Mesendoderm (in vitro differentiated cells): ENCODE measurements around the gene PFKFB1. TPM values are rescaled to one million over a fixed set of nuclear protein-coding genes. Genes with fewer than 3 reads are reported as not detected.

Source experiments
- DNase-seq: peaks from one replicate; pipeline ENCODE4 v3.0.0; 2013
- H2AK5ac ChIP-seq: 2 replicates; pipeline ENCODE4 v1.6.1; 2013; ENCODE audit warnings: low read length, inconsistent platforms
- H2BK120ac ChIP-seq: 2 replicates; pipeline ENCODE4 v1.6.1; 2013; ENCODE audit warnings: low read depth, mild to moderate bottlenecking, low read length, moderate library complexity, mixed read lengths
- H2BK15ac ChIP-seq: replicated peaks from 2 replicates; pipeline ENCODE4 v1.6.1; 2013; ENCODE audit warnings: low read depth, mild to moderate bottlenecking, moderate library complexity
- H2BK5ac ChIP-seq: 2 replicates; pipeline ENCODE4 v1.6.1; 2013; ENCODE audit warnings: low read length, inconsistent platforms
- H3K18ac ChIP-seq: 2 replicates; pipeline ENCODE4 v1.6.1; 2013; ENCODE audit warnings: mild to moderate bottlenecking, low read length, mixed read lengths
- H3K23ac ChIP-seq: one replicate; pipeline ENCODE4 v1.6.1; 2013; ENCODE audit warnings: low read length
- H3K27ac ChIP-seq: 2 replicates; pipeline ENCODE4 v1.5.1; 2013; ENCODE audit warnings: low read depth, mild to moderate bottlenecking, inconsistent platforms, low read length, moderate library complexity
- H3K27me3 ChIP-seq: 2 replicates; pipeline ENCODE4 v1.6.1; 2013; ENCODE audit warnings: low read length, control low read depth, mild to moderate bottlenecking, inconsistent platforms; ENCODE audit not compliant: insufficient read depth, poor library complexity
- H3K36me3 ChIP-seq: 2 replicates; pipeline ENCODE4 v1.6.1; 2013; ENCODE audit warnings: low read length, inconsistent platforms; ENCODE audit not compliant: control insufficient read depth, insufficient read depth
- H3K4ac ChIP-seq: one replicate; pipeline ENCODE4 v1.6.1; 2013; ENCODE audit warnings: low read depth, mild to moderate bottlenecking, low read length, moderate library complexity
- H3K4me1 ChIP-seq: 2 replicates; pipeline ENCODE4 v1.6.1; 2013; ENCODE audit warnings: low read depth, low read length, inconsistent platforms; ENCODE audit not compliant: control insufficient read depth
- H3K4me2 ChIP-seq: 2 replicates; pipeline ENCODE4 v1.6.1; 2013; ENCODE audit warnings: low read length
- H3K4me3 ChIP-seq: 2 replicates; pipeline ENCODE4 v1.5.1; 2013; ENCODE audit warnings: mild to moderate bottlenecking, low read length
- H3K56ac ChIP-seq: one replicate; pipeline ENCODE4 v1.6.1; 2013; ENCODE audit warnings: low read length
- H3K79me1 ChIP-seq: 2 replicates; pipeline ENCODE4 v1.6.1; 2013; ENCODE audit warnings: low read length, inconsistent platforms
- H3K79me2 ChIP-seq: 2 replicates; pipeline ENCODE4 v1.6.1; 2013; ENCODE audit warnings: mild to moderate bottlenecking, low read length; ENCODE audit not compliant: control insufficient read depth, insufficient read depth
- H3K9ac ChIP-seq: 2 replicates; pipeline ENCODE4 v1.6.1; 2013; ENCODE audit warnings: low read length, inconsistent platforms
- H4K5ac ChIP-seq: one replicate; pipeline ENCODE4 v1.6.1; 2013; ENCODE audit warnings: low read length
- H4K8ac ChIP-seq: one replicate; pipeline ENCODE4 v1.6.1; 2013; ENCODE audit warnings: low read depth, mild to moderate bottlenecking, control low read depth, low read length, moderate library complexity
- WGBS: extraction: QIAGEN DNeasy Blood & Tissue Kit; methylation state at CpG from one replicate; pipeline ENCODE4 v1.1.7; 2013; ENCODE audit warnings: low lambda C conversion rate, missing lambda C conversion rate; ENCODE audit not compliant: insufficient coverage; ENCODE audit errors: extremely low coverage; 5-methylcytosine and 5-hydroxymethylcytosine counted together
- small RNA-seq: library from polyadenylated mRNA; stranded (forward); fragments of <200 nt; extraction: miRNeasy Mini kit (QIAGEN cat#:217004); gene quantifications from one replicate; pipeline ENCODE3, GENCODE V24; 2013; ENCODE audit not compliant: insufficient read depth

PFKFB1 gene

GRCh38 chrX:54885740-54886139, 108.2 kb downstream of the PFKFB1 start:
- H2AK5ac ChIP-seq: no peak overlapping the region
- no peak overlapping the region for H4K8ac ChIP-seq
- H3K4ac ChIP-seq: no peak overlapping the region
- DNase-seq: no peak
- H3K4me3 ChIP-seq: no peak overlapping the region
- no peaks in the 10 kb centered on the region for H3K36me3 ChIP-seq
- no peak overlapping the region for H3K23ac ChIP-seq
- H4K5ac ChIP-seq: no peak overlapping the region
- H2BK15ac ChIP-seq: no peak overlapping the region
- H3K79me2 ChIP-seq: no peaks in the 10 kb centered on the region
- no peak overlapping the region for H3K9ac ChIP-seq
- no peak overlapping the region for H3K4me2 ChIP-seq
- no peaks in the 10 kb centered on the region for H3K79me1 ChIP-seq
- no peak overlapping the region for H2BK5ac ChIP-seq
- no peak overlapping the region for H2BK120ac ChIP-seq
- H3K18ac ChIP-seq: no peak overlapping the region
- no peak overlapping the region for H3K27ac ChIP-seq
- no peaks in the 10 kb centered on the region for H3K27me3 ChIP-seq
- no CpG with 5 or more reads among the region's 3 CpGs for WGBS
- H3K56ac ChIP-seq: no peak overlapping the region
- H3K4me1 ChIP-seq: no peaks in the 10 kb centered on the region

Small RNAs within 50 kb of the gene (small RNA-seq; reads per million reads assigned to genes)
- not detected for gene RF00614
